HFFc6 (cell line): ENCODE data around the gene POLR1G. TPM values are rescaled to one million over a fixed set of nuclear protein-coding genes. Genes with fewer than 3 reads are reported as not detected.

Experiments used
- DNase-seq: peaks from one replicate; pipeline ENCODE4 v3.0.0-alpha.2; 2018
- H3K27ac Mint-ChIP-seq: 2 replicates; pipeline ENCODE4 v1.8.0; 2020; ENCODE audit warnings: mild to moderate bottlenecking, mixed read lengths
- H3K27me3 Mint-ChIP-seq: 2 replicates; pipeline ENCODE4 v1.8.0; 2021; ENCODE audit warnings: mild to moderate bottlenecking, moderate library complexity, mixed read lengths; ENCODE audit not compliant: insufficient read depth
- H3K36me3 Mint-ChIP-seq: 2 replicates; pipeline ENCODE4 v1.8.0; 2021; ENCODE audit warnings: low read depth, mixed read lengths
- H3K4me1 Mint-ChIP-seq: 2 replicates; pipeline ENCODE4 v1.8.0; 2020; ENCODE audit warnings: low read depth, mixed read lengths
- H3K4me3 Mint-ChIP-seq: 2 replicates; pipeline ENCODE4 v1.8.0; 2020; ENCODE audit warnings: mild to moderate bottlenecking, moderate library complexity, mixed read lengths
- H3K9me3 Mint-ChIP-seq: 2 replicates; pipeline ENCODE4 v1.8.0; 2020; ENCODE audit warnings: mild to moderate bottlenecking, mixed read lengths
- total RNA-seq, 6 experiments: library from RNA; stranded (reverse); fragmentation: NEBNext Ultra II Directional; extraction: Animal tissue kit (Norgen Biotek cat#: 25700); gene quantifications; 2 replicates in 1 of 6; 3 replicates in 5 of 6; pipeline ENCODE4 v1.2.3, GENCODE V29; 2021
- TF ChIP-seq, protein P1 (sequence below): fragments of 200-600 bp; sonication (generic); IDR thresholded peaks from 2 replicates; pipeline ENCODE4 v1.5.0; 2021; ENCODE audit warnings: antibody characterized with exemption, mild to moderate bottlenecking

The POLR1G gene
- total RNA-seq, 6 experiments from 2014 or later: 13.7 to 25.8 (median 15.1) TPM

DNA sequence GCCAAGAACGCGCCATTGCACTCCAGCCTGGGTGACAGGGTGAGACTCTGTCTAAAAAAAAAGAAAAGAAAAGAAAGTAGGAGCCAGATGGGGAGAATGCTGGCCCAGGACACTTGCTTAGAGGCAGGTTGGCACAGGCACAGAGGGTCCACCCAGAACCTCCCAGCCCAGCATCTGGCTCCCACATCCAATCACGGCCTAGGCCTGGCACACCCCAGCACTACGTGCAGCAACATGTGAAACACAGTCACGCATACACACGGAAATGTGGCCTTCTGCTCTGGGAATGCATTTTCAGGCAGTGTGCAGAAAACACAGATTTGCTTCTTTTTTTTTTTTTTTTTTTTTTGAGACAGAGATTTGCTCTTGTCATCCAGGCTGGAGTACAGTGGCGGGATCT is 40.5 kb downstream of the POLR1G start:
- Mint-ChIP-seq H3K27me3 (peaks cover 12% of the 10 kb centered on the region), H3K27ac (no peak overlapping the region), H3K4me3 (no peak overlapping the region), H3K36me3 (no peaks in the 10 kb centered on the region), H3K9me3 (no peaks in the 10 kb centered on the region), H3K4me1 (peaks cover 69% of the 10 kb centered on the region)
- DNase-seq: no peak
- TF ChIP-seq, protein P1, sequence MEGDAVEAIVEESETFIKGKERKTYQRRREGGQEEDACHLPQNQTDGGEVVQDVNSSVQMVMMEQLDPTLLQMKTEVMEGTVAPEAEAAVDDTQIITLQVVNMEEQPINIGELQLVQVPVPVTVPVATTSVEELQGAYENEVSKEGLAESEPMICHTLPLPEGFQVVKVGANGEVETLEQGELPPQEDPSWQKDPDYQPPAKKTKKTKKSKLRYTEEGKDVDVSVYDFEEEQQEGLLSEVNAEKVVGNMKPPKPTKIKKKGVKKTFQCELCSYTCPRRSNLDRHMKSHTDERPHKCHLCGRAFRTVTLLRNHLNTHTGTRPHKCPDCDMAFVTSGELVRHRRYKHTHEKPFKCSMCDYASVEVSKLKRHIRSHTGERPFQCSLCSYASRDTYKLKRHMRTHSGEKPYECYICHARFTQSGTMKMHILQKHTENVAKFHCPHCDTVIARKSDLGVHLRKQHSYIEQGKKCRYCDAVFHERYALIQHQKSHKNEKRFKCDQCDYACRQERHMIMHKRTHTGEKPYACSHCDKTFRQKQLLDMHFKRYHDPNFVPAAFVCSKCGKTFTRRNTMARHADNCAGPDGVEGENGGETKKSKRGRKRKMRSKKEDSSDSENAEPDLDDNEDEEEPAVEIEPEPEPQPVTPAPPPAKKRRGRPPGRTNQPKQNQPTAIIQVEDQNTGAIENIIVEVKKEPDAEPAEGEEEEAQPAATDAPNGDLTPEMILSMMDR: no peak

DNA sequence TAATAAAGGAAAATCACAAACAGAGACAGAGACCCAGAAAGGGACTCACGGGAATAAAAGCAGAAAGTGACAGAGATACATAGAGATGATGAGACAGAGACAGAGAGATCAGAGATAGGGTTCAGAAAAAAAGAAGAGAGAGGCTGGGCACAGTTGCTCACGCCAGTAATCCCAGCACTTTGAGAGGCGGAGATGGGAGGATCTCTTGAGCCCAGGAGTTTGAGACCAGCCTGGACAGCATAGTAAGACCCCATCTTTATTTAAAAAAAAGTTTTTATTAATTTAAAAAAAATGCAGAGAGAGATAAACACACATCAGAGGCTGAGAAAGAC is 41.9 kb downstream of the POLR1G start:
- Mint-ChIP-seq H3K27me3 (peaks cover 10% of the 10 kb centered on the region), H3K27ac (peak overlapping the region; percentile 50), H3K4me1 (peaks cover 62% of the 10 kb centered on the region), H3K36me3 (no peaks in the 10 kb centered on the region), H3K9me3 (no peaks in the 10 kb centered on the region), H3K4me3 (no peak overlapping the region)
- TF ChIP-seq, protein P1: no peak
- DNase-seq: no peak

DNA sequence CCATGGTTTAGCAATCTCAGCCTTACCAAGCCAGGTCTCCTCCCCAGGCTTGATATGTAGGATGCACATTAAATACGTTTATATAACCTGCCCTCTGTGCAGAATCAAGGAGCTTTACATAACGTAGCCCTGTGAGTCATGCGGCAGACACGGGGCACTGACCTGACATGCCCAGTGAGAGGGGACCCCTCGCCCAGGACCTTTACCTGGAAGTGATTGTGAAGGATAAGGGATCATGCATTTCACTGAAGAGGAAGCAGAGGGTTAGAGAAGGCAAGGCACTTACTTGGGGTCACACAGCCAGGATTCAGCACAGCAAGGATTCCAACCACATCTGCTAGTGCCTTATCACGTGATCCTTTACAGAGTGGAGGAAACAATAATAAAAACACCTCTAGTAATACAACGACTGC is 42.4 kb downstream of the POLR1G start:
- Mint-ChIP-seq H3K4me1 (peaks cover 63% of the 10 kb centered on the region), H3K4me3 (peak overlapping the region; percentile 58), H3K27ac (peak overlapping the region; percentile 100), H3K9me3 (no peaks in the 10 kb centered on the region), H3K27me3 (peaks cover 10% of the 10 kb centered on the region), H3K36me3 (no peaks in the 10 kb centered on the region)
- TF ChIP-seq, protein P1: no peak
- no peak for DNase-seq

DNA sequence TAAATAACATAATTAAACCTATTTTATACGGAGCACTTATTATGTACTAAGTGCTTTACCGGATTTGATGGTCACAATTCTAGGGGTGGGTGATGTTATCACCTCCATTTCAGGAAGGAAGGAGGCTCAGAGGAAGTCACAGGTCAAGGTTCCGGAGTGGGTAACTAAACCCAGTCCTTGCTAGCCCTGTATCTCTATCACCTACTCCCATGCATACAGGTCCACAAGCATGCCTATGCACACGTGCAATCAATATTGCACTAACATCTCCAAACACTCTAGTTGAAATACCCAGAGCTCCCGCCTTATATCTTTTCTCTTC is 43.5 kb downstream of the POLR1G start:
- H3K4me1 Mint-ChIP-seq: peaks cover 62% of the 10 kb centered on the region
- TF ChIP-seq, protein P1: no peak
- peak overlapping the region; percentile 99 for H3K4me3 Mint-ChIP-seq
- peak overlapping the region; percentile 100 for H3K27ac Mint-ChIP-seq
- DNase-seq: no peak
- no peaks in the 10 kb centered on the region for H3K9me3 Mint-ChIP-seq
- peaks cover 5% of the 10 kb centered on the region; the same call in 1 of the 2 replicates for H3K27me3 Mint-ChIP-seq
- H3K36me3 Mint-ChIP-seq: no peaks in the 10 kb centered on the region

DNA sequence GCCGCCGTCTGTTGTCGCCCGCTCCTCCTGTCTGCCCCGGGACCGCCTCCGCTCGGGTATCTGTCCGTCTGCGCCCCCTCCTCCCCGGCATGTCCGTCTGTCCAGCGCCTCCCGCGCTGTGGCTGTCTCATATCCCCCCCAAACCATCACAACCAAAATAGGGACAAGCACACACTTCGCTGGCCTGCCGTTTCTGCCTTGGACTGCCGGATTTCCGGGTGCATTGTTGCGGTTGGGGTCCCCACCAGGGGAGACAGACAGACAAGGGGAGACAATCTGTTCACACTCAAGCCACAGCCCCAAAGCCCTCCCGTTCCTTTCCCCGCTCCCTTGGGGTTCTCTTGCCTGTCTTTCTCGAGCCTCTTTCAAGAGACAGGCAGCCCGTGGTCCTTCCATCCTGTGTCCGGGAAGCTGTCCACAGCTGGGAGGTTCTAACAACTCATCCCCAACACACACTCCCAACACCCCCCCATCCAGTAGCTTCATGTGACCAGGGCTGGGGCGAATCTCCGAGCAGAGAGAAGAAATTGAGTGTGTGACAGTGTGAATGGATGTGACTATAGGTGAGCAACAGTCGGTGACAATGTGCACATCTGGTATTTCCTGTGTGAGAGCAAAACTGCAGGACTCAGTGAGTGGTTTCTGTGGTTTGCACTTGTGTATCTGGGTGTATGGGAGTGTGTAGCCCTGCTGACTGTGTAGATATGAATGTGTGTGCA is 44.8 kb downstream of the POLR1G start:
- peak; percentile 69 for DNase-seq
- Mint-ChIP-seq H3K36me3 (no peaks in the 10 kb centered on the region), H3K4me1 (peaks cover 64% of the 10 kb centered on the region), H3K27me3 (peaks cover 6% of the 10 kb centered on the region; the same call in 1 of the 2 replicates), H3K9me3 (no peaks in the 10 kb centered on the region), H3K4me3 (peak overlapping the region; percentile 96), H3K27ac (peak overlapping the region; percentile 100)
- TF ChIP-seq, protein P1: no peak
